H1 (cell line): ENCODE data around the gene CMIP. TPM values are rescaled to one million over a fixed set of nuclear protein-coding genes. Genes with fewer than 3 reads are reported as not detected.

Experiments
- CTCF ChIA-PET: fragments of 300-600 bp; sonication (Branson Sonifier 250); formaldehyde crosslinking; loops from one replicate; lab custom pipeline; 2021; ENCODE audit not compliant: partially characterized antibody; lab: Charles Lee
- POLR2A ChIA-PET: fragments of 300-600 bp; sonication (Branson Sonifier 250); formaldehyde crosslinking; loops from one replicate; lab custom pipeline; 2021; ENCODE audit warnings: inconsistent platforms; ENCODE audit not compliant: partially characterized antibody; lab: Charles Lee
- DNase-seq, 2 experiments: peaks; one replicate each; pipeline versions ENCODE4 v3.0.0 to v3.0.0-alpha.2; 2010 to 2022; ENCODE audit warnings: low spot score in 2 of 2, low read depth in 1 of 2, mixed read lengths in 1 of 2
- FAIRE-seq: peaks from 2 replicates; lab custom pipeline; 2011; peaks lifted over from hg19 to GRCh38; lab: Jason Lieb, UNC
- H2AFZ ChIP-seq: 2 replicates; pipeline ENCODE4 v1.8.1; 2012; ENCODE audit warnings: low read length, inconsistent platforms
- H2AK5ac ChIP-seq: 2 replicates; pipeline ENCODE4 v1.6.1; 2013; ENCODE audit warnings: low read depth, low read length
- H2BK120ac ChIP-seq: replicated peaks from 2 replicates; pipeline ENCODE3; 2013; ENCODE audit warnings: low read depth, low read length, inconsistent platforms
- H2BK12ac ChIP-seq: 2 replicates; pipeline ENCODE4 v1.6.1; 2013; ENCODE audit warnings: low read depth, low read length
- H2BK15ac ChIP-seq: 2 replicates; pipeline ENCODE4 v1.6.1; 2013; ENCODE audit warnings: low read length
- H2BK20ac ChIP-seq: 2 replicates; pipeline ENCODE4 v1.6.1; 2013; ENCODE audit warnings: low read length
- H2BK5ac ChIP-seq: 2 replicates; pipeline ENCODE4 v1.6.1; 2013; ENCODE audit warnings: low read depth, low read length
- H3K14ac ChIP-seq: 2 replicates; pipeline ENCODE4 v1.6.1; 2013; ENCODE audit warnings: inconsistent platforms; ENCODE audit not compliant: insufficient read length
- H3K18ac ChIP-seq: 2 replicates; pipeline ENCODE4 v1.6.1; 2013; ENCODE audit warnings: low read length; ENCODE audit errors: extremely low read depth
- H3K23ac ChIP-seq: 2 replicates; pipeline ENCODE4 v1.6.1; 2013; ENCODE audit warnings: inconsistent platforms; ENCODE audit not compliant: insufficient read length
- H3K23me2 ChIP-seq: 2 replicates; pipeline ENCODE4 v1.6.1; 2013; ENCODE audit warnings: low read depth, low read length
- H3K27ac ChIP-seq: 2 replicates; pipeline ENCODE4 v1.6.1; 2011; ENCODE audit warnings: low read depth, low read length, inconsistent platforms
- H3K27me3 ChIP-seq, 4 experiments: replicated peaks in 1 of 4; 1 replicate in 1 of 4; 2 replicates in 3 of 4; pipeline versions ENCODE4 v1.6.1 to v1.8.1; 2011 to 2013; ENCODE audit warnings: low read length in 3 of 4, mild to moderate bottlenecking in 3 of 4, inconsistent platforms in 2 of 4, mixed read lengths in 2 of 4, moderate library complexity in 1 of 4; ENCODE audit not compliant: control insufficient read depth in 3 of 4, insufficient read depth in 3 of 4; ENCODE audit errors: extremely low read depth in 1 of 4
- H3K36me3 ChIP-seq, 4 experiments: 2 replicates each; pipeline versions ENCODE4 v1.6.1 to v1.8.1; 2011 to 2013; ENCODE audit warnings: mild to moderate bottlenecking in 4 of 4, low read length in 3 of 4, moderate library complexity in 2 of 4, control low read depth in 1 of 4, inconsistent platforms in 1 of 4; ENCODE audit not compliant: insufficient read depth in 4 of 4, control insufficient read depth in 2 of 4
- H3K4ac ChIP-seq: replicated peaks from 2 replicates; pipeline ENCODE3; 2013; ENCODE audit warnings: low read length, low read depth, mixed read lengths, inconsistent platforms; ENCODE audit not compliant: insufficient read length
- H3K4me1 ChIP-seq, 4 experiments: replicated peaks in 1 of 4; 1 replicate in 1 of 4; 2 replicates in 3 of 4; pipeline versions ENCODE4 v1.6.1 to v1.8.1; 2011 to 2013; ENCODE audit warnings: low read length in 3 of 4, inconsistent platforms in 2 of 4, mixed read lengths in 1 of 4; ENCODE audit not compliant: insufficient read depth in 4 of 4, control insufficient read depth in 3 of 4
- H3K4me2 ChIP-seq, 2 experiments: 2 replicates each; pipeline versions ENCODE4 v1.6.1 to v1.8.1; 2011 to 2013; ENCODE audit warnings: low read depth in 2 of 2, low read length in 2 of 2, control low read depth in 1 of 2, inconsistent platforms in 1 of 2, mild to moderate bottlenecking in 1 of 2; ENCODE audit not compliant: insufficient read depth in 1 of 2
- H3K4me3 ChIP-seq, 4 experiments: fragments of 200-600, 300-600 bp in 1 of 4; sonication (generic), shearing (Covaris generic), sonication (Bioruptor Twin) in 1 of 4; 2 replicates each; pipeline versions ENCODE4 v1.5.1 to v1.8.1; 2011 to 2016; ENCODE audit warnings: low read length in 4 of 4, low read depth in 3 of 4, control low read depth in 2 of 4, inconsistent platforms in 2 of 4, mild to moderate bottlenecking in 2 of 4, mixed read lengths in 1 of 4, moderate library complexity in 1 of 4; ENCODE audit not compliant: insufficient read depth in 2 of 4; ENCODE audit errors: extremely low read depth in 1 of 4
- H3K56ac ChIP-seq: replicated peaks from 2 replicates; pipeline ENCODE3; 2013; ENCODE audit warnings: low read depth, mild to moderate bottlenecking, mixed read lengths, low read length, inconsistent platforms; ENCODE audit not compliant: insufficient read length
- H3K79me1 ChIP-seq: 2 replicates; pipeline ENCODE4 v1.6.1; 2013; ENCODE audit warnings: low read depth, low read length, control low read depth
- H3K79me2 ChIP-seq, 2 experiments: 2 replicates each; pipeline versions ENCODE4 v1.6.1 to v1.8.1; 2012 to 2013; ENCODE audit warnings: low read length in 2 of 2, mild to moderate bottlenecking in 2 of 2, inconsistent platforms in 1 of 2; ENCODE audit not compliant: insufficient read depth in 2 of 2, control insufficient read depth in 1 of 2
- H3K9ac ChIP-seq, 4 experiments: replicated peaks in 1 of 4; 1 replicate in 1 of 4; 2 replicates in 3 of 4; pipeline versions ENCODE4 v1.6.1 to v1.8.1; 2011 to 2013; ENCODE audit warnings: low read depth in 3 of 4, low read length in 3 of 4, control low read depth in 2 of 4, mild to moderate bottlenecking in 2 of 4, moderate library complexity in 2 of 4, inconsistent platforms in 1 of 4; ENCODE audit errors: extremely low read depth in 1 of 4
- H3K9me3 ChIP-seq, 2 experiments: 2 replicates each; pipeline versions ENCODE4 v1.6.1 to v1.8.1; 2012 to 2013; ENCODE audit warnings: mild to moderate bottlenecking in 2 of 2, moderate library complexity in 2 of 2, control low read depth in 1 of 2, inconsistent platforms in 1 of 2, low read depth in 1 of 2, low read length in 1 of 2, mixed read lengths in 1 of 2; ENCODE audit not compliant: insufficient read depth in 2 of 2
- H4K20me1 ChIP-seq, 2 experiments: replicated peaks in 1 of 2; 2 replicates each; pipeline versions ENCODE3 to v1.8.1; 2011 to 2013; ENCODE audit warnings: inconsistent platforms in 2 of 2, low read length in 2 of 2, mild to moderate bottlenecking in 1 of 2; ENCODE audit not compliant: insufficient read depth in 2 of 2, control insufficient read depth in 1 of 2
- H4K5ac ChIP-seq: 2 replicates; pipeline ENCODE4 v1.6.1; 2013; ENCODE audit warnings: low read length, low read depth, mixed read lengths, inconsistent platforms; ENCODE audit not compliant: insufficient read length
- H4K8ac ChIP-seq: 2 replicates; pipeline ENCODE4 v1.8.0; 2013; ENCODE audit warnings: mild to moderate bottlenecking, moderate library complexity, low read length, inconsistent platforms; ENCODE audit not compliant: insufficient read depth; ENCODE audit errors: extremely low read depth
- H4K91ac ChIP-seq: replicated peaks from 2 replicates; pipeline ENCODE3; 2013; ENCODE audit warnings: low read length, mixed read lengths, inconsistent platforms; ENCODE audit not compliant: insufficient read length
- ASH2L ChIP-seq: fragments of 200-600, 300-600 bp; sonication (generic); IDR thresholded peaks from one replicate; pipeline ENCODE4 v1.7.1; 2017; ENCODE audit warnings: low read length
- CBX5 ChIP-seq: fragments of 300-800, 300-1000 bp; sonication (generic); IDR thresholded peaks from 2 replicates; pipeline ENCODE4 v1.7.1; 2016; ENCODE audit warnings: antibody characterized with exemption, low read length, low read depth
- CHD2 ChIP-seq: IDR thresholded peaks from 2 replicates; pipeline ENCODE4 v1.6.1; 2012; ENCODE audit warnings: low read length, improper control_type of control experiment
- POLR2AphosphoS5 ChIP-seq: IDR thresholded peaks from 2 replicates; pipeline ENCODE4 v1.6.1; 2011; ENCODE audit warnings: low read depth, low read length
- SP4 ChIP-seq: IDR thresholded peaks from 2 replicates; pipeline ENCODE4 v1.6.1; 2012; ENCODE audit warnings: low read length, inconsistent platforms
- TBP ChIP-seq: IDR thresholded peaks from 2 replicates; pipeline ENCODE4 v1.6.1; 2011; ENCODE audit warnings: low read depth, low read length, improper control_type of control experiment
- ZNF274 ChIP-seq: IDR thresholded peaks from 2 replicates; pipeline ENCODE4 v1.7.0; 2012; ENCODE audit warnings: low read length, borderline replicate concordance; ENCODE audit errors: extremely low read depth
- WGBS, 2 experiments: shearing (Covaris generic) in 1 of 2; methylation state at CpG; one replicate each; pipeline versions ENCODE4 v1.1.6 to v1.1.7; 2013 to 2015; ENCODE audit warnings: low lambda C conversion rate in 2 of 2, mixed read lengths in 2 of 2, inconsistent platforms in 1 of 2, low coverage in 1 of 2, missing lambda C conversion rate in 1 of 2; ENCODE audit not compliant: insufficient replicate concordance in 2 of 2, insufficient coverage in 1 of 2, insufficient read length in 1 of 2; ENCODE audit errors: extremely low coverage in 1 of 2, missing lambda C conversion rate in 1 of 2; 5-methylcytosine and 5-hydroxymethylcytosine counted together
- polyA plus RNA-seq, 7 experiments: library from polyadenylated mRNA; depleted of rRNA in 3 of 7; stranded (reverse) in 5 of 7; unstranded in 2 of 7; fragments of >200 nt in 5 of 7; fragments of 200-250 nt in 2 of 7; gene quantifications; 1 replicate in 5 of 7; 2 replicates in 1 of 7; 4 replicates in 1 of 7; pipeline versions ENCODE4 v1.2.1 to v1.2.3, GENCODE V29; 2011 to 2013; ENCODE audit warnings: missing spikeins in 2 of 7, mixed read lengths in 2 of 7
- total RNA-seq: library from RNA; stranded (reverse); fragmentation: NEBNext Ultra II Directional; extraction: Animal tissue kit (Norgen Biotek cat#: 25700); gene quantifications from 2 replicates; pipeline ENCODE4 v1.2.1, GENCODE V29; 2021

The CMIP gene
- total and polyA plus RNA-seq, 2 of the 8 experiments (the other 6 are each of a cell fraction or from before 2014, with no cell fraction given), result 7.9 to 53.2 TPM

GRCh38 chr16:81460075-81460474 is 15.5 kb downstream of the CMIP start:
- Histone ChIP-seq H3K79me2 (peaks cover 18 to 100% of the 10 kb centered on the region in 2 experiments), H2AFZ (no peak overlapping the region), H3K79me1 (peaks cover 50% of the 10 kb centered on the region), H3K4me2 (no peak overlapping the region), H2BK120ac (no peak overlapping the region), H3K23me2 (no peaks in the 10 kb centered on the region; the same call in 1 of the 2 replicates), H2AK5ac (no peak overlapping the region), H3K27ac (no peak overlapping the region), H2BK15ac (peak overlapping the region; percentile 53; the same call in 1 of the 2 replicates), H2BK12ac (no peak overlapping the region), H3K27me3 (no peaks in the 10 kb centered on the region; a peak in 1 of 7 replicates), H4K20me1 (peaks cover 26 to 49% of the 10 kb centered on the region in 2 experiments), H4K91ac (no peak overlapping the region), H3K56ac (no peak overlapping the region), H3K9me3 (no peaks in the 10 kb centered on the region), H3K14ac (no peak overlapping the region), H3K4ac (no peak overlapping the region), H3K4me3 (no peak overlapping the region), H3K23ac (no peak overlapping the region), H4K5ac (no peak overlapping the region), H3K4me1 (peaks cover 4 to 27% (median 11%) of the 10 kb centered on the region in 4 experiments; a peak in 5 of 7 replicates), H3K18ac (no peak overlapping the region), H4K8ac (peak overlapping the region; percentile 65; the same call in 1 of the 2 replicates), H2BK20ac (no peak overlapping the region), H3K9ac (no peak overlapping the region), H2BK5ac (no peak overlapping the region), H3K36me3 (peaks cover 0 to 17% (median 0%) of the 10 kb centered on the region in 4 experiments; a peak in 3 of 8 replicates)
- ChIA-PET CTCF (no interaction called here), POLR2A (no interaction called here)
- no peak for FAIRE-seq
- WGBS, 2 experiments, result 100% methylated on average over 3 of the region's 3 CpGs; no CpG with 5 or more reads in 1 of the 2 experiments
- no peak for DNase-seq
- TF ChIP-seq TBP, result no peak
- TF ChIP-seq SP4, result no peak
- TF ChIP-seq POLR2AphosphoS5, result no peak
- no peak for TF ChIP-seq ZNF274
- TF ChIP-seq ASH2L, result no peak
- no peak for TF ChIP-seq CHD2
- no peak for TF ChIP-seq CBX5
